Lower leg skin (tissue), 3 donors: ENCODE results near the gene RAMP3.

ENCODE experiments used
- CTCF ChIP-seq, 3 donors: fragments of 450-650 bp; IDR thresholded peaks; one replicate each; pipeline ENCODE4 v1.5.1; 2016; ENCODE audit warnings: antibody characterized with exemption in 3 of 3, mild to moderate bottlenecking in 3 of 3, moderate library complexity in 2 of 3
- POLR2A ChIP-seq, 2 donors: fragments of 450-650 bp; IDR thresholded peaks; one replicate each; pipeline ENCODE4 v1.6.1; 2016 to 2017; ENCODE audit warnings: antibody characterized with exemption in 2 of 2, mild to moderate bottlenecking in 1 of 2, moderate library complexity in 1 of 2

- TF ChIP-seq CTCF (IDR thresholded peaks at IDR 0.05) (no peak), POLR2A (IDR thresholded peaks at IDR 0.05) (no peak)
Observed at GRCh38 chr7:45159296-45159695, 1.7 kb downstream of the RAMP3 start.
